HPDE6-E6E7 (cell line): ENCODE measurements around the gene ATP9A.
"Not testable (repeated sequence)": the region's sequence is repeated elsewhere in the genome, so short reads cannot be mapped to it uniquely, and the experiment has no call there.

Experiments used
- DNase-seq: peaks from one replicate; pipeline ENCODE4 v3.0.0; 2011; ENCODE audit warnings: missing footprints; ENCODE audit errors: extremely low spot score

The ATP9A gene, protein sequence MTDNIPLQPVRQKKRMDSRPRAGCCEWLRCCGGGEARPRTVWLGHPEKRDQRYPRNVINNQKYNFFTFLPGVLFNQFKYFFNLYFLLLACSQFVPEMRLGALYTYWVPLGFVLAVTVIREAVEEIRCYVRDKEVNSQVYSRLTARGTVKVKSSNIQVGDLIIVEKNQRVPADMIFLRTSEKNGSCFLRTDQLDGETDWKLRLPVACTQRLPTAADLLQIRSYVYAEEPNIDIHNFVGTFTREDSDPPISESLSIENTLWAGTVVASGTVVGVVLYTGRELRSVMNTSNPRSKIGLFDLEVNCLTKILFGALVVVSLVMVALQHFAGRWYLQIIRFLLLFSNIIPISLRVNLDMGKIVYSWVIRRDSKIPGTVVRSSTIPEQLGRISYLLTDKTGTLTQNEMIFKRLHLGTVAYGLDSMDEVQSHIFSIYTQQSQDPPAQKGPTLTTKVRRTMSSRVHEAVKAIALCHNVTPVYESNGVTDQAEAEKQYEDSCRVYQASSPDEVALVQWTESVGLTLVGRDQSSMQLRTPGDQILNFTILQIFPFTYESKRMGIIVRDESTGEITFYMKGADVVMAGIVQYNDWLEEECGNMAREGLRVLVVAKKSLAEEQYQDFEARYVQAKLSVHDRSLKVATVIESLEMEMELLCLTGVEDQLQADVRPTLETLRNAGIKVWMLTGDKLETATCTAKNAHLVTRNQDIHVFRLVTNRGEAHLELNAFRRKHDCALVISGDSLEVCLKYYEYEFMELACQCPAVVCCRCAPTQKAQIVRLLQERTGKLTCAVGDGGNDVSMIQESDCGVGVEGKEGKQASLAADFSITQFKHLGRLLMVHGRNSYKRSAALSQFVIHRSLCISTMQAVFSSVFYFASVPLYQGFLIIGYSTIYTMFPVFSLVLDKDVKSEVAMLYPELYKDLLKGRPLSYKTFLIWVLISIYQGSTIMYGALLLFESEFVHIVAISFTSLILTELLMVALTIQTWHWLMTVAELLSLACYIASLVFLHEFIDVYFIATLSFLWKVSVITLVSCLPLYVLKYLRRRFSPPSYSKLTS

DNA sequence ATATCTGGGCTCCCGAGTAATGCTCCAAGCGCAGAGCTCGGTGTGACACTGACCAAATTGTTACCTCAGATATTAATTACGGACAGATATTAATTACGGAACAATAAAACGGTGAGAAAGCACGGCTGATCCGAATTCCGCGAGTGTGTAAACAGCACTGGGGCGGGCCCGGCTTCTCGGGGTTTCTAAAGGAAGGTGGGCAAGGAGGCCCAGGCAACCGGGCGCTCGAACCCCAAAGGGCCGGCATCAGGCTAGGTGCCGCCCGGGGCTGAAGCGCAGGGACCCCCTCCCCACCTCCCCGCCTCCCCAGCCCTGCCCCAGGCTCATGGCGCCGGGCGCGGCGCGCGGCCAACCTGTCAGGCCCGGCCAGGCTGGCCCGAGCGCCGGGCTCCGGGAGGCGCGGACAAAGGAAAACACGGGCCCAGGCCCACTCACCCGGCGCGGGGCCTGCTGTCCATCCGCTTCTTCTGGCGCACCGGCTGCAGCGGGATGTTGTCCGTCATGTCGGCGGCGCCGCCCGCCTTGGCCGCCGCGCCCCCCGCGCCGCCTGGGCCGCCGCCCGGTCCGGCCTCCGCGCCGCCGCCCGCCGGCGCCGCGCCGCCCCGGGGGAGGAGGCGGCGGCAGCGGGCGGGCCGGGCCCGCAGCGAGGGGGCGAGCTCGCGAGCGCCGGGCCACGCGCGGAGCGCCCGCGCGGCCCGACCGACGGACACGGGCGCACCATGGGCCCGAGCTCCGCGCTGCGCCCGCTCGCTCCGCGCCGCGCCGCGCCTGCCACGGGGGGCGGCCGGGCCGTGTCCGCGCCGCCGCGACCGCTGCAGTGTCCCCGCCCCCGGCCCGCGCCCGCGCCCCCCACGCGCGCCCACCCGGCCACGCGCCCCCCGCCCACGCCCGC, at the start of gene ATP9A:
ATP9A (minus strand) TSS at position 524 of the 892 bp plus-strand sequence; CDS start at position 503, 21 bp downstream.
- DNase-seq, result no peak

DNA sequence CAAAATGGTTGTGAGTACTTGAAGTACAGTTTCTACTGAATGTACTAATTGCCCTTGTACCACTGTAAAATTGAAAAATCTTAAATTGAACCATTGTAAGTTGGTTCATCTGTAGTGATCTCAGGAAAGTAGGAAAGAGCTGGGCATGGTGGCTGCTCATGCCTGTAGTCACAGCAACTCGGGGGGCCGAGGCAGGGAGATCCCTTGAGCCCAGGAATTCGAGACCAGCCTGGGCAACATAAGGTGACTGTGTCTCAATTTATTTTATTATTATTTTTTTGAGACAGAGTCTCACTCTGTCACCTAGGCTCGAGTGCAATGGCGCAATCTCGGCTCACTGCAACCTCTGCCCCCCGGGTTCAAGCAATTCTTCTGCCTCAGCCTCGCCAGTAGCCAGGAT, 48.7 kb upstream of the ATP9A start:
- not testable (repeated sequence) for DNase-seq

DNA sequence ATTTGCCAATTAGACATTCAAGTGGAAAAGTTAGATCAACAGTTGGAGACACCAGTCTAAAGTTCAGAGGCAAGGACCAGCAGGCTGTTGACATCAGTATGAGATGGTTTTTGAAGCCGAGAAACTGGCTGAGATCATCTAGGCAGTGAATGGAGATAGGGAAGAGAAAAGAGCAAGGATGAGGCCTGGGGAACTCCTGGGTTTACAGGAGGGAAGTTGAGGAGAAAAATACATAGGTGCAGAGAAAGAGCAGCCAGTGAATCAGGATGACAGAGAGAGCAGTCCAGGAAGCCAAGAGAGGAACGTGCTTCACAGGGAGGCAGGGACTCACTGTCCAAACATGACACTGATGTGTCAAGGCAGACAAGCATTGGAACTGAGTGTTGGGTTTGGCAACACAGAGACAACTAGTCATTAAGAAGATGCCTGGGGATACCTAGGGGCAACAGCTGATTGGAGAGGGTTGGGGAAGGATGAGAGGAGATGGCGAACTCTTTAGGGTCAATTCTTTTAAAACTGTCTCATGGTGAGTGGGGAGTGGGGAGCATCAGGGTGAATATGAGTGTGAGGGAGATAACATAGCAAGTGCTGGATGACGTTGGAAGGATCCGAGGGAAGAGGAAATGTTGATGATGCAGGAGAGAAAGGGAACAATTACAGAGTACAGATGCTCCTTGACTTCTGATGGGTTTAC, 47.3 kb upstream of the ATP9A start:
- no peak for DNase-seq

DNA sequence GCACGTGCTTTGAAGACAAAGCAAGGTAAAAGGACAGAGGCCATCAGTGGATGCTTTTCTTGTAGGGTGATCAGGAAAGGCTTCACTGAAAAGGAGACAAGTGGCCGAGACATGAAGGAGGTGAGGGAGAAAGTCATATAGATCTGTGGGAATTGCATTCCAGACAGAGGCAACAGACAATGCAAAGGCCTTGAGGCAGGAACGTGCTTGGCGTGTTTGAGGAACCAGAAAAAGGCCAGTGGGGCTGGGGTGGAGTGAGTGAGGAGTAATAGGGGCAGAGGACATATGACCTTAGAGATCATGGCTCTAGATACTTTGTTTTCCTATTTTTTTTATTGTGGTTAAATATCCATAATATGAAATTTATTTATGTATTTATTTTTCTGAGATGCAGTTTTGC, 44.7 kb upstream of the ATP9A start:
- DNase-seq, result no peak

DNA sequence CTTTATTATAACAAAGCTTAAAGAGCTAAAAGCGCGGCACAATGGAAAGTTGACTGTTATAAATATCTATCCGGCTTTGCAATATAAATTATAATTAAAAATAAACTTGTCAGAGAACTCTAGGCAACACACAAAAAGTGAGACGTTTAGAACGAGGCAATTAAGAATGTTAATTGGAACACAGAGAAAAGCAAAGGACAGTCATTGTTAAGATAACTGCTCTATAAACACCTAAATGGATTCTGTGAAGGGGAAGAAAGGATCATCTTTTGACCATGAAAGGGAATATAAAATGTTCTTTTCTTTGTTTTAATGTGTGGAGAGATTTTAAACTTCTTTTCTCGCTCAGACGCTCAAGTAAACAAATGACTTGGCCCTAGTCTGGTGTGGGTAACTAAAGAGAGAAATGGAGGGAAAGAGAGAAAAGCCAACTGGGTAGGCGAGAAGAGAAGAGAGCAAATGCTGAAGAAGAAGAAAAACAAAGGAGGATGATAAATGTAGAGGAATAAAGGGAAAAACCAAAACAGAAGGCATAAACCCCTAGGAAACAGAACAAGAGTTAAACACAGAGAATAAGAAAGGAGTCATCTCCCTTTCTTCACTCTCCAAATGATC, 43.4 kb upstream of the ATP9A start:
- DNase-seq, result no peak

DNA sequence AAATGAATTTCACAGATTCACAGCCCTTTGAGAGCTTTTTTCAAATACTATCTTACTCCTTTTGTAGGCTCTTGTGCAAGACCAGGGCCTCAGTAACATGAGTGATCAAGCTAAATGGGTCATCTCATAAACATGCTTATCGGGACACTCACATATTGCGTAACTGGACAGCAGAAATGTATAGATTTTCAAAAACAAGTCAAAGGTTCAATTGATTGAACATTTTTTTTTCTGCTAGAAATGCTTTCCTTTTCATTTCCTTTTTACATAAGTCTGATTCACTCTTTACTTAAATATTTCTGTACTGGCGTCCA, 42.8 kb upstream of the ATP9A start:
- no peak for DNase-seq

DNA sequence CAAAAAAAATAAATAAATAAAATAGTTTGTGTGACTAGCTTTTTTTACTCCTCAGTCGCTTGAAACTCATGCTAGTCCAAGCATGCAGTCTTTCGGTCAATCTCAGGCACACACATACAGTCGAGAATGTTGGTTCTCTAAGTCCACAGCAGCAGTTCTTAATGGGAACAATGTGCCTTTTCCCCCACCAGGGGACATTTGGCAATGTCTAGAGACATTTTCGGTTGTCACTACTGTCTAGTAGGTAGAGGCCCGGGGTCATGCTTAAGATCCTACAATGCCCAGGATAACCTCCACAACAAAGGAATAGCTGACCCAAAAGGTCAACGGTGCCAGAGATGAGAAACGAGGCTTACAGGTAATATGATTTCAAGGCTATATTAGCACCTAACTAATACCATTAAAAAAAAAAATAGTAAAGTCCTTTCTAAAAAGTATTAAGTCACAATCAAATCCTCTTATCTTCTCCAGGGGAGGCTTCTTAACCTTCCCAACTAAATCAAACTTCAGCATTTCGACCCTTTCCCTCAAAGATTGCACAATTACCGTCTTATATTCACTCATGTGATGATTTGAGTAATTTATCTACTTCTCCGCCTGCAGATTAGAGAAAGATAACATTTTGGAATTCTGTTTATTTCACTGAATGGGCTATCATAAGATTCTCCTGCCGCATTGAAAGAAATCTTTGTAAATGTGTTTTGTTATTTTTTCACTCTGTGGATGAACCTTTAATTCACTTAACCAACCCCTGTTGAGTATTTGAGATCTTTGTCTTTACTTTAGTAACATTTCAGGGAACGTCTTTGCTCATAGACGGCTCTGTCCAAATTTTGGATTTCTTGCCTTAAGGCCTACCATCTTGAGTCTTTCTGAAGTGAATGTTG, 42.2 kb upstream of the ATP9A start:
- DNase-seq, result no peak

DNA sequence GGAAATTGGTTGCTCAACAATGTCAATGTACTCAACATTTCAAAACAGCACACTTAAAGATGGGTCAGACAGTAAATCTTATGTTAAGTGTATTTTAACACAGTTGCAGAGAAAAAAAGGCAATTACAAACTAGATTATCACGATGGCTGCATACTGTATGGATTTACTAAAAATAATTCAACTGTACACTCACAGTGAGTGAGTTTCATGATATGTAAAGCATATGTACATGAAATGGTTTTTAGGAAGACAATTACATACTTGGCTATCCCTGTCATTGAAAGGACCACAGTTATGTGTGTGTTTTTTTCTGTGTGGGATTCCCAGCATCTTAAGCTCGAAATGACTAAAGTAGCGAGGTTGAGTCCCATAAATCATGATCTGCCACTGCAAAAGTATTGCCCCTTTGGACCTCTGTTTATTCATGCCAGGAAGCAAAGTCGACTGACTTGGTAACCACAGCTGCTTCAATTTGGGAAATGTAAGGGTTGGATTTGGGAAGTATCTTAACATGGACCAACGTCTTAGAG, 39.6 kb upstream of the ATP9A start:
- DNase-seq, result no peak

DNA sequence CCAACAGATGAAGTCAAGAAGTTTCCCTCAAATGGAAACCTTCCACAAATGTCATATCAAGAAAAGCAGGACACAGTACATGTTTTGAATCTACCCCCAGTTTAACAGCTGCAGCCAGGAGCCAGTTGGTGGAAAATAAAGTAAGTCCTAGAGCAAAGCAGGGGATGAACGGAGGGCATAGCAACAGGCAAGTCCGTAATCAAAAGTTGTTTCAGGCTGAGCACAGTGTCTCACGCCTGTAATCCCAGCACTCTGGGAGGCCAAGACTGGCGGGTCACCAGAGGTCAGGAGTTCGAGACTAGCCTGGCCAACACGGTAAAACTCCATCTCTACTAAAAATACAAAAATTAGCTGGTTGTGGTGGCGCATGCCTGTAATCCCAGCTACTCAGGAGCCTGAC, 36.6 kb upstream of the ATP9A start:
- DNase-seq, result no peak

DNA sequence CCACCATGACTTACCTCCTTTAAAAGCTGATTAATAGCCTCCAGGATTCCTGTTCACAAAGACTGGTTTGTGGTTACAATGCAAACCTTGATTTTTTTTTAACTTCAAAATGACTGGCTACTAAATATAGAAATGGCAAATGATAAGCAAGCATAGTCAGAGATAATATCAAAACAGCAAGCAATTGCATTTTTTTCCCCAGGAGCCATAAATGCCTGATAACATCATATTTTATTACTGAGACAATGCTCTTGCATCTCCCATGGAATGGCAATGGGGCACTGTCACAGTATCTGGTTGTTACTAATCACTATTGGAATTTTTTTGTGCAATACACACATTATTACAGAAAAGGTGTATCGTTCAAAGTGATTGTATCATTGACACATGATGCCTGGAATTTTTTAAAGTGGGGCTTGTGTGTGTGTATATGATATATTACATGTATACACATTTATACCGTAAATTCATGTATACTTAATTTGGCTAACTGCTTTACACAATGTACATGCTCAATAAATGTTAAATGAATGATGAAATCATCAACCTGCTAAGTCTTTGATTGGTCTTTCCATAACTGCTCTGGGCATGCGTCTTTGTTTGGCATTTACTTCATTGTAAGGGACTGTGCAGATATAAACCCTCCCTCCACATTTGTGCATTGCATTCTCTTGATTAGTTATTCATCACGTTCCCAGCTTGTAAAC, 35.1 kb upstream of the ATP9A start:
- no peak for DNase-seq

DNA sequence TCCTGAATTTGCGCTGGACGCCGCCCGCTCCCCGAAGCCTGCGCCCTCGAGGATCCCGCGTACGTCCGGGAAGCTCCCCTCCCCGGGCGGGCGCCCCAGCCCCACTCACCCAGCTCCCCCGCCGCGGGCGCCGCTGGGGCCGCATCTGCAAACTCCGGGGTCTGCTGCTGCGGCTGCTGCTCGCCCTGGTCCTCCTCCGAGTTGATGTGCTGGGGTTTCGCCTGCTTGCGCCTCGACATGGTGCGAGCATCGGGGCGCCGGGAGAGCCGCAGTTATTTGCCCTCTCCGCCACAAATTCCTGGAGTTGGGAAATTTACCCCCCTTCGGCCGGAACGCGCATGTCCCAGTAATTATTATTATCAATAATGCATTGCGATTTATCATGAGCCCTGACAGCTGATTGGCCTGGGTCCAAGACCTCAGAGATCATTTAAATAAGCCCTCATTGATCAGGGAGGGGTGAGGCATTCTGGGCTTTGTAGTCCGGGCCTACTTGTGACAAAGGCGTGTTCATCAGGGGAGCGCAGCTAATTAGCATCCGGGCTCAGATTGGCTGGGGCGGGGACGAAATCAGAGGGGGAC, 34.1 kb upstream of the ATP9A start, which contains the start of gene SALL4:
SALL4 (minus strand) TSS at position 352 of the 582 bp plus-strand sequence; CDS start at position 239, 113 bp downstream.
- DNase-seq, result no peak

DNA sequence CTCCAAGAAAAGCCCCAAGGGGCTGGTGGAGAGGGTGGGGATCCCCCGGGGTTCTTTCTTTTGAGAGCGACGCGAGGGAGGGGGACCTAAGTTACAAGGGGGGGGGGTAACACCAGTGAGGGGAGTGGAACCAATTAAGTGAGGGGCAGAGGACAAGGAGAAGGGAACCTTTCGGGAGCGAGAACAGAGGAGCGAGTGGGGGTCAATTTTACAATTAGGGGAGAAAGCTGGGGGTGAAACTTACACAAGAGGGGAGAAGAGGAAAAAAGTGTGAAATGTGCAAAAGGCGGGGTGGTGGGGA, 33.6 kb upstream of the ATP9A start:
- no peak for DNase-seq

DNA sequence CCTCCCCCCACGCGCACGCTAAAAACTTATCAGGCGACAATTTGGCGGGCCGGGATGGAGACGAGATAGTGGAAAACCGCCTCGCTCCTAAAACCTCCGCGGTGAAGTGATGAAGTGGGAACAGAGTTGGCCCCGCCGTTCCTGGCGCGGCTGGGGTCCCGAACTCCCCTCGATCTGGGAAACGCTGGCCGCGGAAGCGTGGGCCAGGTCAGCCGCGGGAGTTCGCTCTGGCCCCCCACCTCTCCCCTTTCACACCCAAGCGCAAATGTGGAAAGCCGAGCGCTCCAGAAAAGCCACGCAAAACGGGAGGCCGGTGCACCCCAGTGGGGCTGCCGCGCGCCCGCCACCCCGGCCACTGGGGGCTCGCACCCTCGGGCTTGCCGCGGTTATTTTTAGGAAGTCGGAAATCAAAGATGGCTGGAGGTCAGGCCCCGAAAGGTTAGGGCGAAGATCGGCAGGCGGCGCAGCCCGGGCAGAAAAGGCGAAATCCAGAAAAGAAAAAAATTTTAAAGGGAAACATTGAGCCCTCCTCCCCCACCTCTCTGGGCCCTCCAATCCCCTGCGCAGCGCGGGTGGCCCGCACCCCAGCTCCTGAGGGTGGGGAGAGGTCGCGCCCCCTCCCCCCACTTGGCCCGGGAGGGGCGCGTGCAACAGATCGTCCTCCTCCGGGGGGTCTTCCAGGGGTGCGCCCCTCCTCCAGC, 33.1 kb upstream of the ATP9A start:
- no peak for DNase-seq

DNA sequence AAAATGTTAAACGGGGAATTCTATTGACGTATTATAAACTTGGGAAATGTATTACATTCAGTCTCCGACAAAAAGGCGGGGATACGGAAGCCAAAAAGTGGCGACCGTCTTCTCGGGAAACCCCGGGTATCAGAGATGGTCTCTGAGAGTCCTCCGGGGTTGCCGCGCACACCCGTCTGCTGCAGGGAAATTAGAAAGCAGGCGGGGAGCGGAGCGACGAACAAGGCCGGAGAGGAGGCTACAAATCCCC, 32.6 kb upstream of the ATP9A start:
- no peak for DNase-seq

DNA sequence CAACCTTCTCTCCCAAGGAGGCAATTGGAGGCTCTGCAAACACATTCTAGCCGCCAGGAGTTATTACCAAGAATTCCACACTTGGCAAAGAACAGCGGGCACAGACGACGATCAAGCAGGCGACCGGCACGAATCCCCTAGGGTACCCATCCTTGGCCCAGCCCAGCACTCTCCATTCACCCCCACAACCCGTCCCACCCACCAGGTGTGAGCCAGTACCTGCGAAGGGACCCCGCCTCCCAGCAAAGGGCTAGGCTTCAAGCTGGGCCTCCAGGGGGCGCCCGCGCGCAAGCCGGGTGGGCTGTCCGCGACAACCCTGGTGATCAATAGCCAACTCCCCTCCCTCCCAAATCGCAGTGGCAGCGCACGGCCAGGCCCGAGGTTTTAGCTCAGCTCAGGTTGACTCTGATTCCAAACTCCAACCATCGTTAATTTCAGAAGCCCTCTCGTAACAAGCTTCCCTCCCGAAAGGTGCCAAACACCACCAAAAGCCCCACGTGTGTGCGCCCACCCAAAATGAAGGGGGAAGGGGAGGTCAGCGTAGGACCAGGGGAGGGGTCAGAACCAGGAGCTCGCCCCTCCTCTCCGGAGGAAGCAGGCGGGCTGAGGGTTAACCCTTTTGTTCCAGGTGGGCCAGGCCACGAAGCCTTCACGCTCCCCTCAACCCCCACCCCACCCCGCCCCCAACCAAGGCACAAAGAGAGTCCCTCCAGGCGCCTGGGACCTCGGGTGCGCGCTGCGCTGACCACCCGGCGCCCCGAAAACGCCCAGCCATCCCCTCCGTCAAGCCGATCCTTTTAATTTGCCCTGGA, 32.1 kb upstream of the ATP9A start:
- peak; percentile 94 for DNase-seq

DNA sequence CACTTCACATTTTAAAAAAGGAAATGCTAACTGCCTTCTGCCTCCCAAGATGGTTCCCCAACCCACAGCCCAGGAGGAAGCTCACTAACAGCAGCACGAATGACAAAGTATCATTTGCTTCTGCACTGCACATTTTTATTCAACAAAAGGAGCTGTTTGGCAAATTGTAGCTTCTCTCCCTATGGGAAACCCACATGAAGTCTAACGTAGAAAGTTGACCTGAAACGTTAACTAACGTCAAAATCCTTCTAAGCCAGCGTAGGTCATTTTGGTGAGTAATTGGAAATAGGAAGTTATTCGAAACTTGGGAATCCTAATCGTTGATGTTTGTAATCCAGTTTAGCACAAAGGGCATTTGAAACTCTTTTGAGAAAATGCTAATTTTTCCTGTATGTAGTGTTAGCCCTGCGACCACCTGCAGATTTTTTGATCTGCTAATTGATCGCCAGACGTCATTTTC, 31.2 kb upstream of the ATP9A start:
- DNase-seq, result no peak

DNA sequence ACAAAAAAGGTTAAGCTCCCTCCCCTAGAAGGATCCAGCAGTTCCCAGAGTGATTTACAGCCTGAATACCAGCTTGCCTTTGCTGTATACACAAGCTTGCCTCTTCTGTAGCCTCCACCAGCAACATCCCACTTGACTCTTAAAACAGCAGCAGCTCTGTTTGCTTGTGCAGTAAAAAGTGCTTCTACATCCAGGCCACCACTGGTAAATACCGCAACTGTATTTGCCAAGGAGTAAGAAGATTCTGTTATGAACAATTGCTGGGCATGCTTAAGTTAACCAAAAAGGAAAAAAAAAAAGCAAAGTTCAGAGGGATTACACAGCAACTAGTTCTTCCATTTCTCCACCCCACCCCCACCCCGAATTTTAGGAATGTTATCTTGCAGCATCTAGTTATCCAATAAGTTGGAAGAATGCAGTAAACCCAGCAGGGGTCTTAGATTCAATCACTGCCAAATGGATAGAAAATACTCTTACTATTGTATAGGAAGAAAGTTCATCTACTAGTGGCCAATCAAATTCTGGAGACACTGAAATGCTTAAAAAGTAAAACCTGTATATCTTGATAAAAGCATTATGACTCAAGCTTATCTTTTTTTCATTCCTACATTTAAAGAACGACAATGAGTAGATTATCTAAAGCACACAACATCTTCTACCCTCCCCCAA, 29.3 kb upstream of the ATP9A start:
- no peak for DNase-seq
